NOMO-1 treated with dmso at 0.1 percent for 144 hours (cell line): ENCODE measurements around the gene MBD4.
"Not testable (repeated sequence)": the region's sequence is repeated elsewhere in the genome, so short reads cannot be mapped to it uniquely, and the experiment has no call there.

Experiments used
- DNase-seq: peaks from one replicate; lab custom pipeline; 2025; ENCODE audit not compliant: unreplicated experiment; lab: John Stamatoyannopoulos, UW

MBD4 gene

DNA sequence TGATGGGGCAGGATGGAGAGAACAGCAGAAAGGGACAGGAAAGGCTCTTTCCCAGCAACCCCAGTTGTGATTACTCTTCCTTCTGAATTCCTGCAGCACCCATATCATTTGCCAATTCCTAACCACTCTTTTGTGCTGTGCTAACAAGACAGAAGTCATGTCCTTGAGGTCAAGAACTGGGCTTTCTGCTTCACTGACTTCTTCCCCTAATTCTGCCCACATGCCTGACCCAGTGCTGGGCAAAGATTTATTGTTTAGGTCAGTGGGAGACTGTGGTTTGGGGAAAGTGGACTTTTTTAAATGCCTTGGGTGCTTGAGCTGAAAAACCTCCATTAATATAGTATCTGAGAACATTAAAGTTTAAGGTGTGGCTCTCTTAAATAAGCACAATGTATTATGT, 7.1 kb downstream of the MBD4 start:
- DNase-seq, result no peak

GRCh38 chr3:129432036-129432435, 7.7 kb downstream of the MBD4 start:
- DNase-seq, result no peak

- DNase-seq, result no peak
These were observed 10.1 kb downstream of the MBD4 start for GRCh38 chr3:129429602-129430001.

- no peak for DNase-seq
These were observed 10.7 kb downstream of the MBD4 start for GRCh38 chr3:129429080-129429451.

DNA sequence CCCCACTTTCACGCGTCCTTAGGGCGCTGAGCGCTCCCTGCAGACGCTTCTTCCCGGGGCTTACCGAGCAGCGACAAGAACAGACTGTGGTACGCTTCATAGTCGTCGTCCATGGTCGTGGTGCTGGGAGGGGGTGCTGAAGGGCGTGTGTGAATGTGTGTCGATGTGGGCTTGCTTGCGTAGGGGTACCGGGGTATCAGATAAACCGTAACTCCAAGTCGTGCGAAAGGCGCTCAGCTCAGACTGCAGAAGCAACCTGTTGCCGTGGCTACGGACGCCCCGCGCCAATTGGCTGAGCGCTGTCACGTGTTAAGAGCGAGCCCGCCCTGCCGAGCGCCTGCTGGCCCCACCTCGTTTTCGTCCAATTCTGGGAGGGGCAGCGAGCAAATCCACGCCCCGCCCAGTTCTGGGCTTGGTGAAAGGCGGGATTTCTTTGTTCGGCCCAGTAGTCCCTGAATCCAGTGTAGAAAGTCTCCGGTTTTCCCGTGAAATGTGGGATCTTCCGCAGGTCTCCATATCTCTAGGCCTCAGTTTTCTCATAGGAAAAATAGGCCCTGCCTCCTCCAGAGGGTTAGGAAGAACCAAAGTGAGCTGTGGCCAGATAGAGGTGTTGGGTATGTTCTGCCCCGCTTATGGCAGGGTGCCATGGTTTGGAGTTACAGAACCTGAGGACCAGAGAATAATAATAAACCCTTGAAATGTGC, 11.2 kb downstream of the MBD4 start, which contains the start of gene EFCAB12:
EFCAB12 (minus strand) TSS at position 261 of the 704 bp plus-strand sequence; CDS start at position 113, 148 bp downstream.
- no peak for DNase-seq

- no peak for DNase-seq
These were observed 11.8 kb downstream of the MBD4 start for GRCh38 chr3:129428007-129428375.

DNA sequence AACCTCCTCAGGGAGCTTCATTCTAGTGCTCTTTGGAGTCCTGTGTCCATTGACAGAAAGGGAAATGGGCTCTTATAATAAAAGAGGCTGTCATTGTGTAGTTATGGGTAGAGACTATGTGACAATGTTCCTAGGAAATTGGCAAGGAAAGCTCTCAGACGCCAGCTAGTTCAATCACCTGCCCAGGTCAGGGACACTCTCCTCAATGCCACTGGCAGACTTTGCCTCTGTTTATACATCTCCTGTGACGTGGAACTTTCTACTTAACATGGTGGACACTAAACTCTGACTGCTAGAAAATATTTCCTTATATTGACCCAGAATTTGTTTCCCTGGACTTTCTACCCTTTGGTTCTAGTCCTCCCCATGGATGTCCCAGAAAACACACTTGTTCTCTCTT, 14.1 kb downstream of the MBD4 start:
- no peak for DNase-seq

GRCh38 chr3:129425213-129425612, 14.5 kb downstream of the MBD4 start:
- no peak for DNase-seq

DNA sequence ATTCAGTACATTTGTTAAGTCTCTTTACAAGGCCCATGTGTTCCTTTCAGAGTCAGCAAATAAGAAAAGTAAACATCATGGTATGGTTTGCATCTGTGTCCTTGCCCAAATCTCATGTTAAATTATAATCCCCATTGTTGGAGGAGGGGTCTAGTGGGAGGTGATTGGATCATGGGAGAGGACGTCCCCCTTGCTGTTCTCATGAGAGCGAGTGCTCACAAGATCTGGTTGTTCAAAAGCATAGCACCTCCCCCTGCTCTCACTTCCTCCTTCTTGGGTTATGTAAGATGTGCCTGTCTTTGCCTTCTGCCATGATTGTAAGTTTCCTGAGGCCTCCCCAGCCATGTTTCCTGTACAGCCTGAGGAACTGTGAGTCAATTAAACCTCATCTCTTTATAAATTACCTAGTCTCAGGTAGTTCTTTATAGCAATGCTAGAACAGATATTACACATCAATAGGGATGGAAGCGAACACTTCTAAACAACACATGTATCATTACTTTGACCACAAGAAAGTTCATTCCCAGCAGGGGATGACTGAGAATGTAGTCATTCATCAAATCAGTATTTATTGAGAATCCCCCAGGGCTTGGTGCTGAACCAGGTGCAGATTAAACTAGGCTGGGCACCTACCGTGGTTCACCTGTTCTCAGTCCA, 15.4 kb downstream of the MBD4 start:
- peak; percentile 87 for DNase-seq

DNA sequence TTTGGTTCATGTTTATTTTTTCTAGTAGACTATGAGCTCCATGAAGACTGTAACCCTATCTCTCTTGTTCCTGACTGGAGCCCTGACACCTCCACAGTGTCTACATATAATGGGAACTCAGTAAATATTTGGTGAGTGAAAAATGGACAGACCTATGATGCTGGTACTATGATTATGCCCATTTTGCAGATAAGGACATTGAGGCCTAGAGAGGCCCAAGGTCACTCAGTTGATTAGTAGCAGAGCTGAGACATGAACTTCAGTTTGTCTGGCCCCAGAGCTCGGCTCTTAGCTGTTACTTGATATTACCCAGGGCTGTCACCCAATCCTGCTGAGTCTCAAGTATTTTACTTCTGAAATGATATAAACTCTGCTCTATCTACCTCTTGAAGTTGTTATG, 16.9 kb downstream of the MBD4 start:
- DNase-seq, result no peak

DNA sequence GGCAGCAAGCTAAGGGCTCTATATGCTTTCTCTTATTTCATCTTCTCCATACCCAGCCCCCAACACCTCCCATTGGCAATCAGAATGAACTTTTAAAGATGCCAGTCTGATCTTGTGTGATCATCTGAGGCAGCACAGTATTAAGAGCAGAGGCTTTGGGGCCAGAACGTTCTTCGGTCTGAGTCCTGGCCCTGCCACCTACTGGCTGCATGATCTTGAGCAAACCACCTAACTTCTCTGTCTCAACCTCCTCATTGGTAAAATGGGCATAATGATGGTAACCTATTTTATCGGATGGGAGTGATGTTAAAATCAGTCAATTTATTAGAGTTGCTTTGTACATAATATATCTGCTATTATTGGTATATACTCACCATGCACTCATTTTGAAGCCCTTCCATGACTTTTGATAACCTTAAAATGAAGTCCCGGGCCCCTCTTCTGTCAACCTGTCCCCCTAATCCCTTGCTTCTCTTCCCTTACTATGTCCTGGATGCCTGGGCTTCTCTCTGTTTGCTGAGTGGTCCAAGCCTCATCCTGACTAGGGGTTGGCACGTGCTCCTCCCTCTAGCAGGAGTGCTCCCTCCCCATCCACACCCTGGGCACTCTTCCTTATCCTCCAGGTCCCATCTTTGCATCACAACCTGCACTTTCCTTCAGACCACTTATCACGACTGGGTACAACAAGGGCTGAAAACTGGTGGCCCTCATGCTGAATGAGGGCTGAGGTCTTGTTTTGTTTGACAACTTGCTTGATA, 17.6 kb downstream of the MBD4 start:
- DNase-seq, result no peak

DNA sequence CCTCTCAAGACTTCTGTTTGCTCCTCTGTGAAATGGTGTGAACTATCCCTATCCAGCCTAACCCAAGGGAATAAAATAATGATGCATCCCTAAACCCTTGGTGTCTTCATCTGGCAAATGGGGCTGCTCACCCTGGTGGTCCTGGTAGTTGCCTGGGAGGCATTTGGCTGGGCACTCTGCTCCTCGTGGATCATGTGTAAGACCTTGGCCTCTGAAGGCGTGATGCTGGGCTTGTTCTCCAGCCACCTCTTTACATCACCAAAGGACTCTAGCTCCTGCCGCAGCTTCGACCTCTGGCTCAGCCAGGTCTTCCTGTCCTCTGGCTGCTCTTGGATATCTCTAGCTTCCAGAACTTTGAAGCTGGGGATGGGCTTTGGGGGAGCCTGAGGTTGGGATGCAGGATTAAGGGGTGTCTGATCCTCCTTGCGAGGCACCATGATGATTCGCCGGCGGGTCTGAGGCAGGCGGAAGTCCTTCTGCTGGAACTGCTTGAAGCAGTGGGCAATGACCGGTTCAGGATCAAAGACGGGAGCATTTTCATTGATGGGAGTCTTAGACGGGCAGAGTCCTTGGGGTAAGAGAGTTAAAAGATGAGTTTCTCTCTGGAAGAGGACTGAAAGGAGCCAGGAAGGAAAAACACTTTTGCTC, 18.4 kb downstream of the MBD4 start:
- no peak for DNase-seq

DNA sequence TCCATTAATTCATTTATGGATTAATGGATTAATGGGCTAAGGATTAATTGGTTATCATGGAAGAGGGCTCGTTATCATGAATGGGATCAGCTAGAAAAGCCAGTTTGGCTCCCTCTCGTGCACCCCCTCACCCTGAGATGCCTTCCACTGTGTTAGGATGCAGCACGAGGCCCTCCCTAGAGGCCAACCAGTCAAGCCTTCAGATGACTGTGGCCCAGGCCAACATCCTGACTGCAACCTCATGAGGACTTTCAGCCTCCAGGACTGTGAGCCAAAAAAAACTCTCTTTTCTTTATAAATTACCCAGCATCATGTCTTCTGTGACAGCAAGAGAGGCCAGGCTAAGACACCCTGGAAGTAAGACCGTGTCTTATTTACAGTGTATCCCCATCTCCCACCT, 20.3 kb downstream of the MBD4 start:
- DNase-seq, result no peak

DNA sequence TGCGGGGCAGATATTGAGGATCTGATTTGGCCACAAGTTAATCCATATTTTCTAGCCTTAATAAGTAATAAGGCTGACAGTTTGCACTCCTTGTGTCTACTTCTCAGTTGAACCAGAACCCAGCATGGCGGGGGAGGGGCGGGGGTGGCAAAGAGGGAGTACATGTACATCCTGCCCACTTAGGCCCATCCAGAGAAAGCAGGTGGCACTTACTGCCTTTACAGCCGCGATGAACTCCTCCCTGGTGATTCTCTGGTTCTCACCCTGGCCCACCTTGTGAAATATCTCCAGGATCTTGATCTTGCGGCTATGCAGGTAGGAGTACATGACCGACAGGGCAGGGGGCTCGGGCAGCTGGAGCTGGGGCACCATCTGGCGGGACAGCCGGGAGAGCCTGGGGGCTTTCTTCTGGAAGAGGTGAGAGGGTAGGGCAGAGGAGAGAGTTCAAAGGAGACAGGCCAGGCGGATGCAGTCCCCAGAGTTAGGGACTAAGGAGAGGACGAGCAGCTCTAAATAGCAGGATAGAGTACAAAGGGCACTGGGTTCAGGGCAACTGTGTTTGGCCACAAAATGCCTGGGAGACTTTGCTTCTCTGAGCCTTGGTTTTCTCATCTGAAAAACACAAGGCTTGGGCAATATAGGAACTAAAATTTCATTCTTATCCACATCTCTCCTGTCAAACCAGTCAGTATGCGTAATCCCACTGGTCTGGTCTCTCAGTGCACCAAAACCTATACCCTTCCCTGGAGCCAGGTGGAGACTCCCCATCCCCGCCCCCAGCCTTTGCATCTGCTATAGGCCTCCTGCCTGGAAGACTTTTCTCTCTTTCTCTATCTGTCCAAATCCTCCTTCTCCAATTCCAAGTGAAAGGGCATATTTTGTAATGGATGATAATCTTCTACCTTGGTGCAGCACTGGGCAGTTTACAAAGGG, 21.4 kb downstream of the MBD4 start:
- DNase-seq, result no peak

GRCh38 chr3:129417326-129417725, 22.4 kb downstream of the MBD4 start:
- DNase-seq, result no peak

GRCh38 chr3:129416415-129416814, 23.3 kb downstream of the MBD4 start:
- no peak for DNase-seq

DNA sequence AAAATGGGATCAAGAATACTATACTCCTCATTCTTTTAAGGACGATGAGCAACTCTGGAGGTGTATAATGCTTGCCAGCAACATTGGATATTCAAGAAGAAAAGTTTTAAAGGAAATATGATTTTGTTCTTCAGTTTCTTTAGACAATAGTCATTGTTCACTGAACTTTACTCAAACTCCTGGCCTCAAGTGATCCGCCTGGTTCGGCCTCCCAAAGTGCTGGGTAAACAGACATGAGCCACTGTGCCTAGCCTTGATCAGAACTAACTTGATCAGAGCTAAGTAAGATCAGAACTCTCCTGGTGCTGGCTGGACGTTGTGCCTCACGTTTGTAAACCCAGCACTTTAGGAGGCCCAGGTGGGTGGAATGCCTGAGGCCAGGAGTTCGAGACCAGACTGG, 23.9 kb downstream of the MBD4 start:
- DNase-seq, result no peak

DNA sequence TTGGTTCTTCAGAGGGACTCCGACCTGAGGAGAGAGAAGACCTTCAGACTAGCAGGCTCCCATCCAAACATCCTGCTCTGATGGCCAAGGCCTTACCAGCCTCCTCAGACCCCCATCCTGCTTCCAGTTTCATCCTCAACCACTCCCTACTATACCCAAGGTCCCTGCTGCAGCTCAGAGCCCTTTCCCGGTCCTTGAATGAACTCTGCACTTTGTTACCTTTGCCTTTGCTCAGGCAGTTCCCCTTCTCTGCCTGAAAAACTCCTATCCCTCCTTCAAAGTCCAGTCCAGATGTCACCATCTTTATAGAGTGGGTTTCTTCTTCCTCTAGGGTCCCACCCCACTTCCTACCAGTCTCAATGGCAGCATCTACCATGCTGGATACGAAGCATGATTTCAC, 24.4 kb downstream of the MBD4 start:
- DNase-seq, result no peak

DNA sequence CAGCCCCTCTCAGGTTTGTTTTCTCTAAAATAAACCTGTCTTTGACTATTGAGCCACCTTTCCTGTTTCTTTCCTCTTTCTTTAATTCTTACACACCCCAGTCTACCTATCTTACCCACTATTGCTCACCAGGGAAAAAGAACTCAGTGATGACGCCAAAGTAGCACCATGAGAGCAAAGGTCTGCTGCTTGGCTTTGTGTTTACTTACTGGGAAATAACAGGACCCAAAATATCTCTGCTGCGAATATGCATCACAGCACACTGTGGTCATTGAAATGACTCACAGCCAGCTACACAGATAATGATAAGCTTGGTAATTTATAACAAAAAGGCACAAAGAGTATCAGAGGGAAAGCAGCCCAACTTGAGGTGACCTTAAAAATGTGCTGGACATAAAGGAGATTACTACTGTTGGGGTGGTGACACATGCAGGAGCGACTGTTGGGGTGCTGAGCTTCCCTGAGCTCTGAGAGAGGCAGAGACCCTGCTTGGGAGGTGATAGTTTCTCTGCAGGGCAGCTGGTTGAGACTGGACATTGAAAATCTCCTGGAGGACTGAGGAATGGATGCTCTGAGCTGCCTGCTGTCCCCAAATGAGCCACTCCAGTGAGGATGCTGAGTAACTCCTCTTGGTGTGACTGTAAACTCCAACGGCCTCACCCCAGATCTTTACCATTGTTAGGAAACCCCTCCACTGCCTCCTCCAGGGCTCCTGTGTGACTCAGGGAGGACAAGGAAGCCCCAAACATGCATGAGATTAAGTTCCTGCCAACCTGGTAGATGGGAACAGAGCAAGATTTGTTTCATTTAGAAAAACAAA, 25.9 kb downstream of the MBD4 start:
- no peak for DNase-seq

GRCh38 chr3:129413238-129413637, 26.5 kb downstream of the MBD4 start:
- DNase-seq, result not testable (repeated sequence)
